ENCODE data around the gene PATJ.

DNA sequence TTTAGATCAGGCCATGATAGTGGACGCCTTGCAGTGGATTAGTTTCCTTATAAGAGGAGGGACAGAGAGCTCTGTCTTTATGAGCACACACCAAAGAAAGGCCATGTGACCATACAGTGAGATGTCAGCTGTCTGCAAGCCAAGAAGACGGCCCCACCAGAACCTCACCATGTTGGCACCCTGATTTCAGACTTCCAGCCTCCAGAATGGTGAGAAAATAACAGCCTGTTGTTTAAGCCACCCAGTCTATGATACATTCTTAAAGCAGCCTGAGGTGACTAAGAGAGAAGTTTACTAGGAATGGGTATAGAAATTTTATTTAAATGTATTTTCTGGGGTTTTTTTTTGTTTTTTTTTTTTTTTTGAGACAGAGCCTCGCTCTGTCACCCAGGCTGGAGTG, 481.9 kb downstream of the PATJ start:
- TF ChIP-seq, protein P1, sequence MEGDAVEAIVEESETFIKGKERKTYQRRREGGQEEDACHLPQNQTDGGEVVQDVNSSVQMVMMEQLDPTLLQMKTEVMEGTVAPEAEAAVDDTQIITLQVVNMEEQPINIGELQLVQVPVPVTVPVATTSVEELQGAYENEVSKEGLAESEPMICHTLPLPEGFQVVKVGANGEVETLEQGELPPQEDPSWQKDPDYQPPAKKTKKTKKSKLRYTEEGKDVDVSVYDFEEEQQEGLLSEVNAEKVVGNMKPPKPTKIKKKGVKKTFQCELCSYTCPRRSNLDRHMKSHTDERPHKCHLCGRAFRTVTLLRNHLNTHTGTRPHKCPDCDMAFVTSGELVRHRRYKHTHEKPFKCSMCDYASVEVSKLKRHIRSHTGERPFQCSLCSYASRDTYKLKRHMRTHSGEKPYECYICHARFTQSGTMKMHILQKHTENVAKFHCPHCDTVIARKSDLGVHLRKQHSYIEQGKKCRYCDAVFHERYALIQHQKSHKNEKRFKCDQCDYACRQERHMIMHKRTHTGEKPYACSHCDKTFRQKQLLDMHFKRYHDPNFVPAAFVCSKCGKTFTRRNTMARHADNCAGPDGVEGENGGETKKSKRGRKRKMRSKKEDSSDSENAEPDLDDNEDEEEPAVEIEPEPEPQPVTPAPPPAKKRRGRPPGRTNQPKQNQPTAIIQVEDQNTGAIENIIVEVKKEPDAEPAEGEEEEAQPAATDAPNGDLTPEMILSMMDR (conservative IDR thresholded peaks at IDR 0.05; ENCODE audit: low read depth, low read length): no peak
- TF ChIP-seq EZH2 (IDR thresholded peaks at IDR 0.05; ENCODE audit: low read length, unreplicated experiment): no peak
